Thymus (tissue), 11 donors: ENCODE results near the gene PTPRR. TPM values are rescaled to one million over a fixed set of nuclear protein-coding genes. Genes with fewer than 3 reads are reported as not detected.

Experiments
- DNase-seq, 9 donors: peaks; one replicate each; pipeline ENCODE4 v3.0.0-alpha.2; 2013; ENCODE audit warnings: low spot score in 9 of 9, low read depth in 6 of 9, missing footprints in 1 of 9
- H3K27ac ChIP-seq, 2 donors: one replicate each; pipeline ENCODE4 v1.5.1; 2013; ENCODE audit warnings: control low read depth in 1 of 2, low read depth in 1 of 2, low read length in 1 of 2, mild to moderate bottlenecking in 1 of 2, moderate library complexity in 1 of 2
- H3K27me3 ChIP-seq, 2 donors: one replicate each; pipeline ENCODE4 v1.5.1; 2013; ENCODE audit warnings: low read length in 1 of 2; ENCODE audit not compliant: control insufficient read depth in 2 of 2, insufficient read depth in 1 of 2
- H3K36me3 ChIP-seq, 2 donors: one replicate each; pipeline ENCODE4 v1.5.1; 2013; ENCODE audit warnings: low read length in 1 of 2, mild to moderate bottlenecking in 1 of 2, moderate library complexity in 1 of 2; ENCODE audit not compliant: control insufficient read depth in 2 of 2, insufficient read depth in 2 of 2
- H3K4me1 ChIP-seq, 2 donors: one replicate each; pipeline ENCODE4 v1.5.1; 2013; ENCODE audit warnings: low read length in 2 of 2; ENCODE audit not compliant: control insufficient read depth in 2 of 2, insufficient read depth in 2 of 2
- H3K4me3 ChIP-seq, 2 donors: one replicate each; pipeline ENCODE4 v1.5.1; 2013; ENCODE audit warnings: low read length in 2 of 2, control low read depth in 1 of 2, mild to moderate bottlenecking in 1 of 2
- H3K9me3 ChIP-seq, 2 donors: one replicate each; pipeline ENCODE4 v1.5.1; 2013; ENCODE audit warnings: low read length in 1 of 2, mild to moderate bottlenecking in 1 of 2; ENCODE audit not compliant: control insufficient read depth in 2 of 2, insufficient read depth in 1 of 2
- WGBS: extraction: QIAGEN DNeasy Blood & Tissue Kit; methylation state at CpG from one replicate; pipeline ENCODE4 v1.1.7; 2013; 5-methylcytosine and 5-hydroxymethylcytosine counted together
- polyA plus RNA-seq: library from polyadenylated mRNA; stranded (reverse); fragments of 200-250 nt; gene quantifications from one replicate; pipeline ENCODE4 v1.2.3, GENCODE V29; 2013
- total RNA-seq: library from RNA; stranded (reverse); fragments of 120-200 nt; gene quantifications from one replicate; pipeline ENCODE4 v1.2.4, GENCODE V29; 2013
- donor health status: healthy.

Gene PTPRR
- total and polyA plus RNA-seq, 2 donors: 0.21 to 0.38 TPM

- Histone ChIP-seq H3K4me1 (no peaks in the 10 kb centered on the region), H3K36me3 (no peaks in the 10 kb centered on the region)
- WGBS: 94% methylated on average over 2 of the region's 2 CpGs
Observed at GRCh38 chr12:70783455-70783854, 137.1 kb downstream of the PTPRR start.

GRCh38 chr12:70779250-70779649 is 141.3 kb downstream of the PTPRR start:
- no peaks in the 10 kb centered on the region for H3K9me3 ChIP-seq
- H3K27me3 ChIP-seq: no peaks in the 10 kb centered on the region
- H3K4me1 ChIP-seq: no peaks in the 10 kb centered on the region
- no peaks in the 10 kb centered on the region for H3K36me3 ChIP-seq
- H3K27ac ChIP-seq: no peak overlapping the region
- no peak for DNase-seq
- 88% methylated on average over 2 of the region's 2 CpGs for WGBS
- H3K4me3 ChIP-seq: no peak overlapping the region

More at GRCh38 chr12:70783455-70783854, 137.1 kb downstream of the PTPRR start:
- Histone ChIP-seq H3K9me3 (no peaks in the 10 kb centered on the region), H3K27ac (no peak overlapping the region), H3K4me3 (no peak overlapping the region), H3K27me3 (no peaks in the 10 kb centered on the region)
- DNase-seq: no peak

- Histone ChIP-seq H3K27me3 (no peaks in the 10 kb centered on the region), H3K36me3 (no peaks in the 10 kb centered on the region), H3K9me3 (no peaks in the 10 kb centered on the region), H3K4me1 (no peaks in the 10 kb centered on the region), H3K4me3 (no peak overlapping the region), H3K27ac (no peak overlapping the region)
- no peak for DNase-seq
Observed at GRCh38 chr12:70774055-70774454, 146.5 kb downstream of the PTPRR start.

GRCh38 chr12:70772836-70773235 is 147.7 kb downstream of the PTPRR start:
- no peak overlapping the region for H3K27ac ChIP-seq
- WGBS: 89% methylated on average over 1 of the region's 1 CpG
- no peaks in the 10 kb centered on the region for H3K4me1 ChIP-seq
- H3K9me3 ChIP-seq: no peaks in the 10 kb centered on the region
- DNase-seq: no peak
- no peaks in the 10 kb centered on the region for H3K36me3 ChIP-seq
- no peaks in the 10 kb centered on the region for H3K27me3 ChIP-seq
- no peak overlapping the region for H3K4me3 ChIP-seq

GRCh38 chr12:70771581-70771980 is 149.0 kb downstream of the PTPRR start:
- H3K27me3 ChIP-seq: no peaks in the 10 kb centered on the region
- DNase-seq: no peak
- H3K36me3 ChIP-seq: no peaks in the 10 kb centered on the region
- H3K27ac ChIP-seq: no peak overlapping the region
- H3K9me3 ChIP-seq: no peaks in the 10 kb centered on the region
- H3K4me1 ChIP-seq: no peaks in the 10 kb centered on the region
- no peak overlapping the region for H3K4me3 ChIP-seq

- no peak for DNase-seq
- no peaks in the 10 kb centered on the region for H3K9me3 ChIP-seq
- no peaks in the 10 kb centered on the region for H3K4me1 ChIP-seq
- no peaks in the 10 kb centered on the region for H3K36me3 ChIP-seq
- H3K27ac ChIP-seq: no peak overlapping the region
- H3K27me3 ChIP-seq: no peaks in the 10 kb centered on the region
- no peak overlapping the region for H3K4me3 ChIP-seq
- 77% methylated on average over 2 of the region's 2 CpGs for WGBS
Observed at GRCh38 chr12:70763666-70764065, 156.9 kb downstream of the PTPRR start.

- WGBS: 99% methylated on average over 2 of the region's 2 CpGs
Observed at GRCh38 chr12:70762000-70762399, 158.5 kb downstream of the PTPRR start.

GRCh38 chr12:70759161-70759918 is 161.2 kb downstream of the PTPRR start:
- Histone ChIP-seq H3K36me3 (no peaks in the 10 kb centered on the region), H3K27me3 (no peaks in the 10 kb centered on the region), H3K4me3 (no peak overlapping the region), H3K27ac (no peak overlapping the region), H3K9me3 (no peaks in the 10 kb centered on the region), H3K4me1 (no peaks in the 10 kb centered on the region)
- WGBS: 94% methylated on average over 12 of the region's 12 CpGs
- no peak for DNase-seq

More at GRCh38 chr12:70762000-70762399, 158.5 kb downstream of the PTPRR start:
- Histone ChIP-seq H3K9me3 (no peaks in the 10 kb centered on the region), H3K36me3 (no peaks in the 10 kb centered on the region), H3K4me1 (no peaks in the 10 kb centered on the region), H3K27me3 (no peaks in the 10 kb centered on the region), H3K27ac (no peak overlapping the region), H3K4me3 (no peak overlapping the region)
- DNase-seq: no peak

GRCh38 chr12:70758494-70758845 is 162.1 kb downstream of the PTPRR start:
- H3K27ac ChIP-seq: no peak overlapping the region
- no peak for DNase-seq
- H3K36me3 ChIP-seq: no peaks in the 10 kb centered on the region
- no peaks in the 10 kb centered on the region for H3K4me1 ChIP-seq
- no peaks in the 10 kb centered on the region for H3K9me3 ChIP-seq
- WGBS: 91% methylated on average over 5 of the region's 5 CpGs
- H3K27me3 ChIP-seq: no peaks in the 10 kb centered on the region
- no peak overlapping the region for H3K4me3 ChIP-seq
